ENCODE results near the gene DRD1.
A peak's percentile ranks its signal among the peaks of the same experiment; 100 is the strongest.

DRD1 gene

GRCh38 chr5:175478384-175479124, 34.6 kb upstream of the DRD1 start, which contains the start of gene SFXN1:
TSS of gene SFXN1 (plus strand) at chr5:175478560. CDS start at chr5:175492104, 13,544 bp downstream.
- Histone ChIP-seq H3K27me3 (ENCODE audit: control insufficient read depth, insufficient read depth, low read length) (no peaks in the 10 kb centered on the region), H3K4me3 (ENCODE audit: low read length) (peak within 1 kb of the TSS; percentile 96), H3K36me3 (ENCODE audit: control insufficient read depth, insufficient read depth, low read length) (peaks cover 1% of the 10 kb centered on the region), H3K9ac (ENCODE audit: low read length) (peak within 1 kb of the TSS; percentile 89), H3K27ac (ENCODE audit: low read depth, low read length) (peak within 1 kb of the TSS; percentile 42), H3K4me1 (ENCODE audit: control insufficient read depth, insufficient read depth, low read length) (peaks cover 8% of the 10 kb centered on the region)

DNA sequence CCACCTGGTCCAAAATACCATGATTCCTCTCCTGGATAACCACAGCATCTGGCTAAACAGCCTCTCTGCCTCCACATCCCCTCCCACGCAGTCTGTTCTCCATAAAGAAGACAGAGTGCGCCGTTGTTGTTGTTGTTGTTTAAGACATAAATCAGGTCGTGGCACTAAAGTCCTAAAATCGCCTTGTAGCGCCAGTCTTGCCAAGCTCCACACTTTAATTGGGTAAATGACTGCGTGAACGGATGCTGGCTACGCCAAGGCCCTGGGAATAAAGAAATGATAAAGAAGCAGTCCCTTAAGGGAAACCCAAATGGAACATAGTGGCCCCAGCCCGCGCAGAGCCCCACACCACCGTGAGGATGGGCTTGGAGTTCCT, 34.0 kb upstream of the DRD1 start:
- no peaks in the 10 kb centered on the region for H3K36me3 ChIP-seq (ENCODE audit: control insufficient read depth, insufficient read depth, low read length)
- H3K4me3 ChIP-seq (ENCODE audit: low read length) = peak overlapping the region; percentile 96
- H3K4me1 ChIP-seq (ENCODE audit: control insufficient read depth, insufficient read depth, low read length) = peaks cover 8% of the 10 kb centered on the region
- no peaks in the 10 kb centered on the region for H3K27me3 ChIP-seq (ENCODE audit: control insufficient read depth, insufficient read depth, low read length)
- no peak overlapping the region for H3K9ac ChIP-seq (ENCODE audit: low read length)
- H3K27ac ChIP-seq (ENCODE audit: low read depth, low read length) = peak overlapping the region; percentile 33

GRCh38 chr5:175477440-175477839, 33.5 kb upstream of the DRD1 start:
- Histone ChIP-seq H3K4me3 (ENCODE audit: low read length) (no peak overlapping the region), H3K27me3 (ENCODE audit: control insufficient read depth, insufficient read depth, low read length) (no peaks in the 10 kb centered on the region), H3K9ac (ENCODE audit: low read length) (no peak overlapping the region), H3K27ac (ENCODE audit: low read depth, low read length) (no peak overlapping the region), H3K4me1 (ENCODE audit: control insufficient read depth, insufficient read depth, low read length) (peaks cover 8% of the 10 kb centered on the region), H3K36me3 (ENCODE audit: control insufficient read depth, insufficient read depth, low read length) (no peaks in the 10 kb centered on the region)

DNA sequence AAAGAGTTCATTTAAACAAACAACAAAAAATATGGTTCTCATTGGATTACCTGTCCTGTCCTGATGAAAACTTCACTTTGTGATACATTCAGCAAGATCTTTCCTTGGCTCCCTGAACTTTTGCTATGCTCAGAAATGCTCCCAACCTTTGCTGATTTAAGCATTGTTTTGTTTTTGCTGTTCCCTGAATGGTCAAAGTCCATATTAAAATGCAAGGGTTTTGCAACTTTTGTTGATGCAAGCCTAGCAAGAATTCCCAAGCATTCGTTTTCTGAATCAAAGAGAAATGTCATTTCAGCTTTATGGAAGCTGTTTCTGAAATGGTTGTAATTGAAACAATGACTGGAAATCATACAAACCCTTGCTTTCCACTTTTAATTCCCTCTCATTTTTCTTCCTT, 31.3 kb upstream of the DRD1 start:
- H3K4me3 ChIP-seq (ENCODE audit: low read length) = no peak overlapping the region
- no peak overlapping the region for H3K9ac ChIP-seq (ENCODE audit: low read length)
- no peaks in the 10 kb centered on the region for H3K36me3 ChIP-seq (ENCODE audit: control insufficient read depth, insufficient read depth, low read length)
- no peaks in the 10 kb centered on the region for H3K27me3 ChIP-seq (ENCODE audit: control insufficient read depth, insufficient read depth, low read length)
- H3K27ac ChIP-seq (ENCODE audit: low read depth, low read length) = no peak overlapping the region
- H3K4me1 ChIP-seq (ENCODE audit: control insufficient read depth, insufficient read depth, low read length) = peaks cover 8% of the 10 kb centered on the region

GRCh38 chr5:175472378-175472777, 28.4 kb upstream of the DRD1 start:
- no peak overlapping the region for H3K27ac ChIP-seq (ENCODE audit: low read depth, low read length)
- no peak overlapping the region for H3K9ac ChIP-seq (ENCODE audit: low read length)
- H3K36me3 ChIP-seq (ENCODE audit: control insufficient read depth, insufficient read depth, low read length) = no peaks in the 10 kb centered on the region
- no peaks in the 10 kb centered on the region for H3K4me1 ChIP-seq (ENCODE audit: control insufficient read depth, insufficient read depth, low read length)
- H3K4me3 ChIP-seq (ENCODE audit: low read length) = no peak overlapping the region
- no peaks in the 10 kb centered on the region for H3K27me3 ChIP-seq (ENCODE audit: control insufficient read depth, insufficient read depth, low read length)

DNA sequence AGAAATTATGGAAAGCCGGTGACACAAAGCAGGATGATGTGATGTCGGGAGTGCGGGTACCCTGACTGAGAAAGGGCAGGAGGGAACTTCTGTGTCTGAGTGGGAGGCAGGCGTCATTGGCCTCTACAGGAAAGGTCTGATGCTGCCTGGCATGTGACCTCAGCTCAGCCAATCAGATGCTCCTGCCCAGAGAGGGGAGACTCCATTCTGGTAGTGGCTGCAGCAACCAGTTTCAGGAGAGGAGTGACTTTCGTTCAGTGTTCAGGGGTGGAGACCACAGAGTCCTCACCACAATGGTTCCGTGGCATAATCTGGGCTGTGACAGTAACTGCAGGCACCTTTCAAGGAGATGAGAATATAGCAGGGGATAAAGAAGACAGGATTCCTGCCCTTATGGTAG, 27.6 kb upstream of the DRD1 start:
- H3K9ac ChIP-seq (ENCODE audit: low read length) = no peak overlapping the region
- no peak overlapping the region for H3K4me3 ChIP-seq (ENCODE audit: low read length)
- no peaks in the 10 kb centered on the region for H3K27me3 ChIP-seq (ENCODE audit: control insufficient read depth, insufficient read depth, low read length)
- no peaks in the 10 kb centered on the region for H3K4me1 ChIP-seq (ENCODE audit: control insufficient read depth, insufficient read depth, low read length)
- no peaks in the 10 kb centered on the region for H3K36me3 ChIP-seq (ENCODE audit: control insufficient read depth, insufficient read depth, low read length)
- no peak overlapping the region for H3K27ac ChIP-seq (ENCODE audit: low read depth, low read length)

GRCh38 chr5:175471196-175471595, 27.2 kb upstream of the DRD1 start:
- Histone ChIP-seq H3K36me3 (ENCODE audit: control insufficient read depth, insufficient read depth, low read length) (no peaks in the 10 kb centered on the region), H3K27me3 (ENCODE audit: control insufficient read depth, insufficient read depth, low read length) (no peaks in the 10 kb centered on the region), H3K4me3 (ENCODE audit: low read length) (no peak overlapping the region), H3K4me1 (ENCODE audit: control insufficient read depth, insufficient read depth, low read length) (no peaks in the 10 kb centered on the region), H3K27ac (ENCODE audit: low read depth, low read length) (no peak overlapping the region), H3K9ac (ENCODE audit: low read length) (no peak overlapping the region)

DNA sequence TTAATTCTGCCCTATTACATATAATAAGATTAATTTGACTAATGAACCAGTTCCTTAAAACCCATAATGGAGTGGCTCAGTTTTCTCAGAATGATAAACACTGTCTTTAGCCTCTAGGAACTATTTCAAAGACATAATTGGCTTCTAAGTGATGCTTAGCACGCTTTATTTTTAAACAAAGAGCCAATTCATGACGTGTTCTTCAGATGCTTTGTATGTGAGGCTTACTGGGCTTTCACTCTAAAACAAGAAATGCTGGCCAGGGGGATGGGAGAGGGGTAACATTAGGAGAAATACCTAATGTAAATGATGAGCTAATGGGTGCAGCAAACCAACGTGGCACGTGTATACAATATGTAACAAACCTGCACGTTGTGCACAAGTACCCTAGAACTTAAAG, 26.8 kb upstream of the DRD1 start:
- Histone ChIP-seq H3K36me3 (ENCODE audit: control insufficient read depth, insufficient read depth, low read length) (no peaks in the 10 kb centered on the region), H3K4me1 (ENCODE audit: control insufficient read depth, insufficient read depth, low read length) (no peaks in the 10 kb centered on the region), H3K27ac (ENCODE audit: low read depth, low read length) (no peak overlapping the region), H3K27me3 (ENCODE audit: control insufficient read depth, insufficient read depth, low read length) (no peaks in the 10 kb centered on the region), H3K9ac (ENCODE audit: low read length) (no peak overlapping the region), H3K4me3 (ENCODE audit: low read length) (no peak overlapping the region)

- H3K9ac ChIP-seq (ENCODE audit: low read length) = no peak overlapping the region
These were observed 25.9 kb upstream of the DRD1 start for GRCh38 chr5:175469916-175470315.

GRCh38 chr5:175468892-175469291, 24.9 kb upstream of the DRD1 start:
- Histone ChIP-seq H3K4me1 (ENCODE audit: control insufficient read depth, insufficient read depth, low read length) (no peaks in the 10 kb centered on the region), H3K4me3 (ENCODE audit: low read length) (no peak overlapping the region), H3K9ac (ENCODE audit: low read length) (no peak overlapping the region), H3K36me3 (ENCODE audit: control insufficient read depth, insufficient read depth, low read length) (no peaks in the 10 kb centered on the region), H3K27ac (ENCODE audit: low read depth, low read length) (no peak overlapping the region), H3K27me3 (ENCODE audit: control insufficient read depth, insufficient read depth, low read length) (no peaks in the 10 kb centered on the region)

More at GRCh38 chr5:175469916-175470315, 25.9 kb upstream of the DRD1 start:
- H3K4me3 ChIP-seq (ENCODE audit: low read length) = no peak overlapping the region
- H3K27ac ChIP-seq (ENCODE audit: low read depth, low read length) = no peak overlapping the region
- H3K4me1 ChIP-seq (ENCODE audit: control insufficient read depth, insufficient read depth, low read length) = no peaks in the 10 kb centered on the region
- no peaks in the 10 kb centered on the region for H3K36me3 ChIP-seq (ENCODE audit: control insufficient read depth, insufficient read depth, low read length)
- no peaks in the 10 kb centered on the region for H3K27me3 ChIP-seq (ENCODE audit: control insufficient read depth, insufficient read depth, low read length)

- H3K9ac ChIP-seq (ENCODE audit: low read length) = no peak overlapping the region
These were observed 24.2 kb upstream of the DRD1 start for GRCh38 chr5:175467983-175468690.

DNA sequence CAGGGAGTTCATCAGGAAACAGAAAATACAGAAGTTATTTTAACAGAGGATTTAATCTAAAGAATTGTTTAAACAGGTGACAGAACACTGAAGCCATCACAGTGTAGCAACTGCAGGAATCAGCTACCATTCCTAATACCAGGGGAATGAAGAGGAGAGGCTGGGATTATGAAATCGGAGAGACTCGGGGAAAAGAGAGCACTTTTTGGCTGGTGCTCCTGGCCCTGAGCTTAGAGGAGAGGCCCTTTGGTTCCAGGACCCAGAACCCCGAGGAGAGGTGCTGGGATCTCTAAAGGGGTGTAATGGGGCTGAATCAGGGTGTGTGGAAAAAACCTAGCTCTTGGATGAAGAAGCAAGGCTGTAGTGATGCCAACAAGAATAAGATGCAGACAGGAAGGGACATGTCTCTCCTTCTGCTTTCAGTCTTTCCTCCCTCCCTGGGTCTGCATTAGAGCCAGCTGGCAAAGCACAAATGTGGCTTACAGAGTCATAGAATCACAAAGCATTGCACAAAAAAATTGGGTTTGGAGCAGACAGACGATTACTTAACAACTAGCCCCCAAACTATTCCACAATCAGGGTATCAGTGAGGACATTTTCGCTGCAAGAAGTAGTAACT, 22.8 kb upstream of the DRD1 start:
- no peaks in the 10 kb centered on the region for H3K36me3 ChIP-seq (ENCODE audit: control insufficient read depth, insufficient read depth, low read length)
- H3K9ac ChIP-seq (ENCODE audit: low read length) = no peak overlapping the region
- H3K4me3 ChIP-seq (ENCODE audit: low read length) = no peak overlapping the region
- no peak overlapping the region for H3K27ac ChIP-seq (ENCODE audit: low read depth, low read length)
- H3K27me3 ChIP-seq (ENCODE audit: control insufficient read depth, insufficient read depth, low read length) = no peaks in the 10 kb centered on the region
- H3K4me1 ChIP-seq (ENCODE audit: control insufficient read depth, insufficient read depth, low read length) = no peaks in the 10 kb centered on the region

More at GRCh38 chr5:175467983-175468690, 24.2 kb upstream of the DRD1 start:
- Histone ChIP-seq H3K4me3 (ENCODE audit: low read length) (no peak overlapping the region), H3K27ac (ENCODE audit: low read depth, low read length) (no peak overlapping the region), H3K27me3 (ENCODE audit: control insufficient read depth, insufficient read depth, low read length) (no peaks in the 10 kb centered on the region), H3K4me1 (ENCODE audit: control insufficient read depth, insufficient read depth, low read length) (no peaks in the 10 kb centered on the region), H3K36me3 (ENCODE audit: control insufficient read depth, insufficient read depth, low read length) (no peaks in the 10 kb centered on the region)

All from rectal smooth muscle tissue (tissue), 1 donor.